Measurements from ENCODE around the gene PPIL3. TPM values are rescaled to one million over a fixed set of nuclear protein-coding genes. Genes with fewer than 3 reads are reported as not detected.
A peak's percentile ranks its signal among the peaks of the same experiment; 100 is the strongest.
"Not testable (repeated sequence)": the region's sequence is repeated elsewhere in the genome, so short reads cannot be mapped to it uniquely, and the experiment has no call there.

PPIL3 gene
- total RNA-seq = 19.3 TPM

DNA sequence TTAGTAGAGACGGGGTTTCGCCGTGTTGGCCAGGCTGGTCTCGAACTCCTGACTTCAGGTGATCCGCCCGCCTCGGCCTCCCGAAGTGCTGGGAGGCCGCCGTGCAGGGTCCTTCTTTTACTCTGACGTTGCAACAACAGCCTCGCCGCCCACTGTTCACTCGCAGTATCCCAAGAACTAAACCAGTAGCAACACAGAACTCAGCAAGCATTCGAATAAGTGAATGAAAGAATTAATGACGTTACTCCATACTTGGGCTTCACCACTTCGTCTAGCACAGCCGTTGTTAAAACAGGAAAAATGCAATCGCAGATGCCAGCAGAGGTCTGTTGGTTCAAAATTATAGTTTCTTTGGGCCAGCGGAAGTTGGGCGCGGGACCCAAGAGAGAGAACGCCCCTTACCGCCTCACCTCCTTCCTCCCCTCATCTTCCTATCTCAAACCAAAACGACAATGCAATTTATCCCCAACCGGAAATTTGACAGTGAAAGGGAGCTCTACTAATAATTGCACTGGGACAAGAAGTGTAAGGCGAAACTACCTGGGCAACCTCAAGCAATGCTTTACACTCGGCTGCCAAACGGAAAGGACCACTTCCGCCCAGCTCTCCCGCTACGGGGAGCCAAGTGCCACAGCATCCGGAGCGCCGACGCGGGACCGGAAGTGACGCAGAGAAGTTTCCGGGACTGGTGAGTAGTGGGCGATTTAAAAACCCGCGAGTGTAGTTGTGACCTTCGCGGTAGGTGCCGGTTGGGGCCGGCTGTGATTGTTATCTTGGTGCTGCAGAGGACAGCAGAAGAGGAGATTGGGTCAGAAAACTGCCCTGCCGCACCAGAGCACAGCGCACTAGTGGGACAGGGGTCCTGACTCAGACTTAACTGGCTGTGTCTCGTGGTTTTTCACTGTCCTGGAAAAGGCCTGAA lies at the start of gene PPIL3, which contains the start of gene NIF3L1:
TSS of gene PPIL3 (minus strand) at position 374 of the 922 bp plus-strand sequence. CDS start 1,462 bp downstream, outside the sequence.
TSS of gene NIF3L1 (plus strand) at position 668 of the 922 bp plus-strand sequence. CDS start 2,573 bp downstream, outside the sequence.
- ATAC-seq = peak; percentile 92

DNA sequence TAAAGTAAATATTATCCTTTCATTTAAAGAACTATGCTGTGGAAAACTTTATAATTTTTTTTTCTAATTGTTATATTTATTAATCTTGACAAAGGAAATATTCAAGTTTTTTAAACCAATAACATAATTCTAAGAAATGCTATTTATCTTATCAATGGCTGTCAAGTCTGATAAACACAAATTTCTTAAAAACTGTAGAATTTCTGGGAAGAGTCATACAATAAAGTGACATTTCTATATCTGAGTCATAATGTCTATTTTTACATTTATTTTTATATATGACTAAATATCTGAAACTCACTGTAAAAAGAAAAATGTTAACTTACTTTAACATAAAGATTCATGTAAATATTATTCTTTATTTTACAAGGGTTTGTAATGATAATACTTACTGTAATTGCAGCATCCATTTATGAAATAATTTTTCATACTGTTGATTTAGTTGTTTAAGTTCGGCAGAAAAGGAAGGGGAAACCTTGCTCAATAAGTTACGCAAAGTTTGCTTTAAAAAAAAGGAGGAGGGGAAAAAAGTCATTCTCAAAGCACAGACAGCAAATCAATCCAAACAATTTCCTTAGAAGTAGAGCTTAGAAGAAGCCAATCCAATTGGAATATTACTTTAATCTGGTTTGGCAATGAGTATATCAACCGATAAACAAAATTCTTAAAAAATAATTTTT lies 42.2 kb upstream of the PPIL3 start:
- ATAC-seq (no peak), DNase-seq (ENCODE audit: low spot score) (no peak)

More for the DNA sequence above, at the start of gene PPIL3, which contains the start of gene NIF3L1:
- DNase-seq (ENCODE audit: low spot score) = peak; percentile 96

DNA sequence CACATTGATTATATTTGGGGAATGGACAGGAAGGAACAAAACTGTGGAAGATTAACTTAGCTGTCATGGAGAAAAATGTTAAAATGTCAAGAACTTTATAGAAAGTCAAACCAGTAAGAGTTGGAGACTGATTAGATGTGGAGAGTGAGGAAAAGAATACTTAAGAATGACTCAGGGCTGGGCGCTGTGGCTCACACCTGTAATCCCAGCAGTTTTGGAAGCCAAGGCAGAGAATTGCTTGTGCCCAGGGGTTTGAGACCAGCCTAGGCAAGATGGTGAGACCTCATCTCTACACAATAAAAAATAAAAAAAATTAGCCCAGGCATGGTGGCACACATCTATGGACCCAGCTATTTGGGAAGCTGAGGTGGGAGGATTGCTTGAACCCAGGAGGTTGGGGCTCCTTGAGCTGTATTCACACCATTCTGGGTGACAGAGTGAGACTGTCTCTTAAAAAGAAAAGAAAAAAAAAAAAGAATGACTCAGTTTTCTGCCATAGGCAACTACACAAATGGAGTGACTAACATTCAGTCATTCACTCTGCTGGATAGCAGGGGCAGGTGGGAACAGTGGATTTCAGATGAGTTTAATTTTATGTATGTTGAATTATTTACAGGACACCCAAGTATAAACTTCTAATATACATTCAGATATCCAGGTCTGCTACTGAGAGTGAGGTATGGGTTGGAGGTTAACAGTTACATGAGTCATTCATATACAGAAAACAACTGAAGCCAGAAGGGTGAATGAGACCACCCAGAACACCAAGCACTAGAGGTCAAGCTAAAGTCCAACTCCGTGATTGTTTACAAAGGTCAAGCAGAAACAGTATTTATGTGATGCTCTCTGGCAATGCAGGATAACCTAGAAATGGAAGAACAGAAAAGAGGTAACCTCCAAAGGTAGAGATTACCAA lies 40.7 kb upstream of the PPIL3 start:
- no peak for DNase-seq (ENCODE audit: low spot score)
- no peak for ATAC-seq

DNA sequence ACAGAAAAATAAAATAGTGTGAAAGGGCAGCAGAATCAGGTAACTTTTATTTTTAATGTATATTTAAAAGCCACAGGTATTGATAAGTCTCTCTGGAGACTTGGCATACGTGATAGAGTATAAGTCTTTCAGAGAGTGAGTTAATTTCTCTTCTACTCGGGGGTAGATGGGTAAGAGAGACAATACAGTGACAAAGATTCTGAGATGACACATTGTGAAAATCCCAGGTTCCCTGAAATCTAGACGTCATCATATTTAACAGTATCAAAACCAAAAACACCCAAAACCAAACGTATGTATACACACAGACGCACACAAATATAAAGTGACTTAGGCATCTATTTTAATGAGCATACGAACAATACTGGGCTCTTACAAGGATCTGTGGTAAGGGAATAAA lies 33.6 kb upstream of the PPIL3 start:
- DNase-seq (ENCODE audit: low spot score) (no peak), ATAC-seq (no peak)

DNA sequence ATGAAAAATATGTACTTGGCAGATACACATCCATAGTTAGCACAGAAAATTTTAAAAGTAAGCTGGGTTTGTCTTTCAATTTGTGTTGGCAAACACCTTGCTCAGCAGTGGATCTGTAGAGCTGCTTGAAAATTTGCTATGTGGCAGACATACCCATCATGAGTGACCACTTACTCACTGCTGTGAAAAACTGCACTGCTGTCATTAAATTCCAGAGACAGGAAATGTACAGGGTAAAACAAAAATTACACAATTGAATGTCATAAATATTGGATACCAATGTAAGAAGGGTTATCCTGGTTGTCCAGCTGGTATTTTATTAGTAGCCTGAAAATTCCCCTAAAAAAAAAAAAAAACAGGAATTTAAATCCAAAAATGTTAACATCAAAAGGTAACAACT lies 24.8 kb upstream of the PPIL3 start:
- ATAC-seq = no peak

DNA sequence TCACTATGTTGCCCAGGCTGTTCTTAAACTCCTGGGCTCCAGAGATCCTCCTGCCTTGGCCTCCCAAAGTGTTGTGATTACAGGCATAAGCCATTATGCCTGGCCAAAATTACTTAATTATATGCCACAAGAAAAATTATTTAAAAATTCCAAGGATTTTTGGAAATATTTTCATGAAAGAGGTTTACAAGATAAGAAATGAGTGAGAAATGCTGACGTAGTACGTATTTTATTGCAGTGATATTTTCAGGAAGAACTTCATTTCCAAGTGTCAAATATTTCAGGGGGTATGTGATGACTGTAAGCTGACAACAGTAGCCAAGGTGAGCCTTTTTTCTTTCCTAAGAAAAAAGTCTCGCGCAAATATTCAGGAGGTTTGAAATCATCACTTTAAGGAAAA lies 21.1 kb upstream of the PPIL3 start:
- no peak for DNase-seq (ENCODE audit: low spot score)
- no peak for ATAC-seq

More for the DNA sequence above, 24.8 kb upstream of the PPIL3 start:
- no peak for DNase-seq (ENCODE audit: low spot score)

DNA sequence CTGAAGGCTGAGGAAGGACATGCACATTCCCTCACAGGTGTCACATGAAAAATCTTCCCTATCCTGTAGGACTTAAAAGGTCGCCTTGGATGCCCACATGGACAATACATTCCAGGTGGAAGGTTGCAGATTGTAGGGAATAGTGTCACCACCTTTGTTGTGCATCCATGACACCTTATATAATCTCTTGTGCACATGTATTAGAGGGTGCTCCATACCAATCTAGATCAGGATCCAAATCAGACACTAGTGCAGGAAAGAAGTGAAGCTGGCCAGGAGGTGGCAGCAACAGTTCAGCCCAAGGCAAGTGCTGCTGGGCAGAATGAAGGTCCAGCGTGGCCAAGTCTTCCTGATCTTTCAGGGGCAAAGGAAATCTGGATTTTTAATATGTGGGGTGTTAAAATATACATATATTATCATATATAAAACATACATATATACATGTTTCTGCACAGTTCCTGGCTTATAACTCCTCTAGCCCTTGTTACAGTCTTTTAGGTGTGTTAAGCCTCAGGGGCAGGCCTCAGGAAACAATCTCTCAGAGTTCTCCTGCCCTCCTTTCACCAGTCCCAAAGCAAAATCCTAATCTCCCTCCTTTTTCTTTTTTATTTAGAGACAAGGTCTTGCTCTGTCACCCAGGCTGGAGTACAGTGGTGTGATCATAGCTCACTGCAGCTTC lies 16.9 kb upstream of the PPIL3 start:
- peak; percentile 94 for ATAC-seq
- DNase-seq (ENCODE audit: low spot score) = peak; percentile 75

DNA sequence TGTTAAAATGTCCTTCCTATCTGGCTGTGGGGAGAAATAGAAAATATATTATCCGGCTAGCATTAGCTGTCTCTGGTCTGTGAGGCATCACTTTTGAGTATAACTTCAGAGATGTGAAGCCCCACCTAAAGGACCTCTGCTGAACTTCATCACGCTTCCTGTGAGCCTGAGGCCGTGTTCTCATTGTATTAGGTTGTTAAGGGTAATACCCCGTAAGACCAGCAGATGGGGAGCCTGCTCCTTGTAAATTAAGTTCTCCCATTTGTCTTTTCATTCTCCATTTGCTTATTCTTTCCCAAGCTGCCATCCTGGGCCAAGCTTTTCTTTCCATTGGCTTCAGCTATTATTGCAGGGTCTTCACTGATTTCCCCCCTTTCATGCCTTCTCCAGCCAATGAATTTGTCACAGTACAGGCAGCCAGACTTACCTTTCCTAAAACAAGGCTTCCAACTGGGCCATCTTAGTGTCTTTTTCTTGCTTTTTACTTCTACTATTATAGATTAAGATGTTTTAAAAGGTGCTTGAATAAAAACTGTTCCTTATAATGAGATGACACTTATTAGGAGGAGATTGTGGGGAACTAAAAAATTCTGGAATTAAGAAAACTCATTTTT lies 12.7 kb upstream of the PPIL3 start:
- ATAC-seq = peak; percentile 90
- peak; percentile 64 for DNase-seq (ENCODE audit: low spot score)

DNA sequence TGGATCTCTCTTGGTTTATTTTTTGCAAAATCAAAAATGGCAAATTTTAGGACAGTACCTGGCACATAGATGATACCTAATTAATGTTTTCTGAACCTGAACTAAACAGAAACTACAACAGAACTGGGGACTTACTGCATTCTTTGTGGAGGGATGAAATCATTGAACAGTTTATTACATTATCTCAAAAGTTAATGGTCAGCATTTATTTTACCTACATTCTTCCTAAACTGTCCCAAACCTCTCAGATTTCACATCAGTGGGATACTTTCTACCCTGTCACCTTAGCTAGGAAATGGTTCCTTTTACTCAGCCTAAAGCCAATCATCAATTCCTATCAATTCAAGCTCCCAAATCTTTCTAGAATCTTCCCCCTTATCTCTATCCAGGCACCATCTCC lies 10.6 kb upstream of the PPIL3 start:
- ATAC-seq = no peak
- DNase-seq (ENCODE audit: low spot score) = no peak

DNA sequence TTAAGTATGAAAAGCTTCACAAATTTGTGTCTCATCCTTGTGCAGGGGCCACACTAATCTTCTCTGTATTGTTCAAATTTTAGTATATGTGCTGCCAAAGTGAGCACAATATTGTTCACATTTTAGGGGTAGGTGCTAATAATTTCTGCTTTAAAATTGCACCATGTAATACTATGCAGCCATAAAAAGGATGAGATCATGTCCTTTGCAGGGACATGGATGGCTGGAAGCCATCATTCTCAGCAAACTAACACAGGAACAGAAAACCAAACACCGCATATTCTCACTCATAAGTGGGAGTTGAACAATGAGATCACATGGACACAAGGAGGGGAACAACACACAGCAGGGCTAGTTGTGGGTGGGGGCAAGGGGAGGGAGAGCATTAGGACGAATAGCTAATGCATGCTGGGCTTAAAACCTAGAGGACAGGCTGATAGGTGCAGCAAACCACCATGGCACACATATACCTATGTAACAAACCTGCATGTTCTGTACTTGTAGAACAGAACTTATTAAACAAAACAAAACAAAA lies 7.1 kb downstream of the PPIL3 start:
- not testable (repeated sequence) for DNase-seq (ENCODE audit: low spot score); ATAC-seq

DNA sequence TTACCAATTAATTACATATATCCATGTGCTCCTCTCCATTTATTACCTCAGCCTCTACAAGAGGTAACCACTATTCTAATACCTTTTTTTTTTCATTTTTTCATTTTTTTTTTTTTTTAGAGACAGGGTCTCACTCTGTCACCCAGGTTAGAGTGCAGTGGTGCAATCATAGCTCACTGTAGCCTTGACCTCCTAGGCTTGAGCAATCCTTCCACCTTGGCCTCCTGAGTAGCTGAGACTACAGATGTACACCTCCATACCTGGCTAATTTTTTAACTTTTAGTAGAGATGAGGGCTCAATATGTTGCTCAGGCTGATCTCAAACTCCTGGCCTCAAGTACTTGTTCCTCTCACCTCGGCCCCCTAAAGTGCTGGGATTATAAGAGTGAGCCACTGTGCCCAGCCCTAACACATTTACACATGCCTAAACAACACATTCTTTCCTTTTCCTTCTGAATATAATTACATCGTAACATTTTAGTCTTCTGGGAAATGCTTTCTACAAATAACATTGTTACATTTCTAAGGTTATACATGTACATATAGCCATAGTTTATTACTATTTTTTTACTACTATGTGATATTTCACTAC lies 10.5 kb downstream of the PPIL3 start:
- ATAC-seq (no peak), DNase-seq (ENCODE audit: low spot score) (no peak)

DNA sequence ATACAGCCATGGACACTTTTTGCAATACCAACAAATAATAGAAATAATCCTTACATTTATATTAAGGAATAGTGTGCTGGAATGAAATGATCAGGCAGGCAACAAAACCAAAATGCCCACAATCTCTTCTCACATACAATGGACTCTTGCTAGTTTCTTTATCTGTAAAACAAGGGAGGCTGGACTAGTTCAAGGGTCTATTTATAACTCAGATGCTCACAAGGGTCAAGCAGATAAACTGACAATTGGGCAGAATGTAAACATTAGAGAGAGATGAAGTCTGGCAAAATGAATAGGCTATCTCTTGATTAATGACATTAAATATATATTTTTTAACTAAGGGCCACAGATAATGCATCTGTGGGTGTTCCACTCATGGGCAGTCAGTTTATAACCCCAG lies 11.4 kb downstream of the PPIL3 start:
- DNase-seq (ENCODE audit: low spot score) (no peak), ATAC-seq (no peak)

DNA sequence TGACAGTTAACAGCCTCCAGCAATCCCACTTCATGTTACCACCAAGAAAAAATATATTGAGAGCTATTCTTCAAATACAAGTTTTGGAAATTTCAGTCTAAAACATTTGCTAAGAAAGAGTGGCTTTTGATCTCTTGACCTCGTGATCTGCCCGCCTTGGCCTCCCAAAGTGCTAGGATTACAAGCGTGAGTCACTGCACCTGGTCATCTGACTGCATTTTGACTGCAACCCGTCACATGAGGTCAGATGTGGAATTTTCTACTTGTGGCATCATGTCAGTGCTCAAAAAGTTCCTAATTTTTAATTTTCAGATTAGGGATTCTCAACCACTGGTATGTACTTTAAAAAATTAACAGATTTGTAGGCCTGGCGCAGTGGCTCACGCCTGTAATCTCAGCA lies 15.3 kb downstream of the PPIL3 start:
- DNase-seq (ENCODE audit: low spot score) = no peak
- no peak for ATAC-seq

DNA sequence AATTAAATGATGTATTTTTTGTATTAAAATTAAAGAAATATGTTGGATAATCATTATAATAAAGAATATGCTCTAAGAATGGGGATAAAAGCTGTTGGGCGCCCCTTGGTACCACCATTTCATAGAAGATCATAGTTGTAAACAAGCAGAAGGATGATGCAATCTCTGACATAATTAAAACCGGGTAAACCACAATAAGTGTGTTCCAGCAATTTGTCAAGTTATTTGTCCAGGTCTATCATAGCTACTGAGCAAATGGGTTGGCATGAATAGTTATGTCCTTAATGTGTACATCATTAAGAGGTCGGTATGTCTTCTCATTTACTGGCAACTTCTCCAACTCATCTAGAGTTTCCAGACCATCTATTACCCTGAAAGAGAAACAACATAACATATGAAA lies 17.7 kb downstream of the PPIL3 start:
- ATAC-seq (no peak), DNase-seq (ENCODE audit: low spot score) (no peak)

DNA sequence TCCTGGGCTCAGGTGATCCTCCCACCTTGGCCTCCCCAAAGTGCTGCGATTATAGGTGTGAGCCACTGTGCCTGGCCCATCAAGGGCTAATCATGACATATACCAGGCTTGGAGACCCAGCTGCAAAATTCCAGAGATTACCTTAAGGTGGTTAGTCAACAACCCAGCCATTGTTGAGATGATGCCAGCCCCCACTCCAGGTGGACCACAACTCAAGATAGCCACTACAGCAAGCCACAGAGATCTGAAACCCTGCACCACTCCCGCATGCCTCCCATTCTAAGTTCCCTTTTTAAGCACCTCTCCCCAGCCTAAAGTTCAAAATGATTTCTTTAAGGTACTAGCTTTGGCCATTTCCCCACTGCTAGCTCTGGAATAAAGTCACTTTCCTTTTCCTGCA lies 19.9 kb downstream of the PPIL3 start:
- ATAC-seq = no peak
- no peak for DNase-seq (ENCODE audit: low spot score)

DNA sequence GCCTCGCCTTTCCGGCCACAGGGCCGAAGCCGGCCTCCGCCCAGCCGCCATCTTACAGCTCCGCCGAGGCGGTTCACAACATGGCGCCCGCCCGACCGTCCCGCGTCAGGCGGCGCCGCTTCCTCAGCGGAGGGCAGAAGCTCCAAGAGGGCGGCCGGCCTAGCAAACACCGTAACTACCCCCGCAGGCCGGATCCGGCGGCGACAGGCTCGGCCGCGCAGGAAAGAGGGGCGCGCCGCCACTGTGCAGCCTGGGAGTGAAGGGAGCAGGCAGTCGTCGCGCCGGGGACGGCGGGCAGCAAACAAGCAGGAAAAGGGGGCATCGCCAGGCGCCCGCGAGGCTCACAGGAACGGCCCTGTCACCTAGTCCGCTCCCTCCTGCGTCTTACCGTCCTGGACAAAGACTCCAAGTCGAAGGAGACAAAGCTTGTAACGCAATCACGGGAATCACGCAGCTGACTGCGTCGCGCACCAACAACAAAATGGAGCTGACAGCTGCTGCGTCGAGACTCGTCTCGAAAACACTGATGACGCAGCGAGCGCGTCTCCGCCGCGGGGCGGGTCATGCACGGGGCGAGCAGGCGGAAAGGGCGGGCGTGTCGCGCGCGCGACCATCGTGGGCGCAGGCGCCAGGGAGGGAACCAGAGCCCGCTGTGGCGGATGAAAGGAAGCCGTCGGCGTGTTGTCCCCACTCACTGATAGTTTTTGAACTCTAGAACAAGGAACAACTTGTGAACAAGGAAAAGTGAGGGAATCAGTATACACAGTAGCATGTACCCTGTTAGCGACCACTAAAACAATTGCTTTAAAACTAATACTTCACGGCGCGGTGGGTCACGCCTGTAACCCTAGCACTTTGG lies 24.5 kb downstream of the PPIL3 start, which contains the start of gene CLK1:
TSS of gene CLK1 (minus strand) at position 483 of the 859 bp plus-strand sequence. CDS start 2,796 bp downstream, outside the sequence.
- DNase-seq (ENCODE audit: low spot score) (peak; percentile 98), ATAC-seq (peak; percentile 82)

DNA sequence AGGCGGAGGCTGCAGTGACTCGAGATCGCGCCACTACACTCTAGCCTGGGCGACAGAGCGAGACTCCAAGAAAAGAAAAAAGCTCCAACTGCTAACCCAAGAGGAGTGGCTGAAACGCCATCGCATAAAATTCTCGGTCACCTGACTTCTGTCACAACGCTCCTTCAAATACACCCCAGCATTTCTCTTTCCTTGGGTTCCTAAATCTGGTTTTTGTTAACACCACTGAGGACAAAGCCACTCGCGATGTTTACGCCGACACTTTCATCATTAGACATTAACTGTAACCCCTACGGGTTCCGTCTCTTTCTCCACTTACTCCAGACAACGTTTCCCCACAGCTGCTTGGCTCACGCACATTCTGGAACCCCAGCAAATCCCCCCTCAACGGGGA lies 25.1 kb downstream of the PPIL3 start:
- no peak for DNase-seq (ENCODE audit: low spot score)

DNA sequence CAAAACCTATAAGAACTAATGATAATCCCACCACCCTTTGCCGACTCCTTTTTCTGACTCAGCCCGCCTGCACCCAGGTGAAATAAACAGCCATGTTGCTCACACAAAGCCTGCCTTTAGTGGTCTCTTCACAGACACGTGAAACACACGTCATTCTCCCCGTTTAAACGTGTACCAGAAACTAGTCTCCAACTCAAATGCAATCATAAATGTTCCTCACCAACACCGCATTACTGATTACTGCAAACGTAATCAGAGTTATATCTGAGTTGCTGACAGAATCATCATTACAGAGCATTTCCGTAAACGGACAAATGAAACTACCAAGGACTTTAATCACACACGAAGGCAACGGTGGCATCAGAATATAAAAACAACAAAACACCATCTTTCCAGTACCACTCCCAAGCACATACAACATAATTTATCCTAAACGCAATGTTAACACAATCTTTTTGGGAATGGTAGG lies 26.3 kb downstream of the PPIL3 start:
- DNase-seq (ENCODE audit: low spot score) = no peak
- no peak for ATAC-seq

More for the DNA sequence above, 25.1 kb downstream of the PPIL3 start:
- ATAC-seq = no peak

Measured in left lobe of liver (tissue), 2 donors.